Stimulated activated CD4-positive, alpha-beta T cell treated with anti-CD3 and anti-CD28 coated beads, Interleukin-15, amount 100 ng/mL, for 24 hours (primary cell): ENCODE data around the gene KRTAP1-3.
"Not testable (repeated sequence)": the region's sequence is repeated elsewhere in the genome, so short reads cannot be mapped to it uniquely, and the experiment has no call there.

Source experiments
- DNase-seq: peaks from one replicate; pipeline ENCODE4 v3.0.0-alpha.2; 2020

Gene KRTAP1-3

GRCh38 chr17:41034346-41034935, at the start of gene KRTAP1-3:
Gene KRTAP1-3 (minus strand): TSS chr17:41034874. CDS start chr17:41034821, 53 bp downstream.
- DNase-seq: not testable (repeated sequence)

DNA sequence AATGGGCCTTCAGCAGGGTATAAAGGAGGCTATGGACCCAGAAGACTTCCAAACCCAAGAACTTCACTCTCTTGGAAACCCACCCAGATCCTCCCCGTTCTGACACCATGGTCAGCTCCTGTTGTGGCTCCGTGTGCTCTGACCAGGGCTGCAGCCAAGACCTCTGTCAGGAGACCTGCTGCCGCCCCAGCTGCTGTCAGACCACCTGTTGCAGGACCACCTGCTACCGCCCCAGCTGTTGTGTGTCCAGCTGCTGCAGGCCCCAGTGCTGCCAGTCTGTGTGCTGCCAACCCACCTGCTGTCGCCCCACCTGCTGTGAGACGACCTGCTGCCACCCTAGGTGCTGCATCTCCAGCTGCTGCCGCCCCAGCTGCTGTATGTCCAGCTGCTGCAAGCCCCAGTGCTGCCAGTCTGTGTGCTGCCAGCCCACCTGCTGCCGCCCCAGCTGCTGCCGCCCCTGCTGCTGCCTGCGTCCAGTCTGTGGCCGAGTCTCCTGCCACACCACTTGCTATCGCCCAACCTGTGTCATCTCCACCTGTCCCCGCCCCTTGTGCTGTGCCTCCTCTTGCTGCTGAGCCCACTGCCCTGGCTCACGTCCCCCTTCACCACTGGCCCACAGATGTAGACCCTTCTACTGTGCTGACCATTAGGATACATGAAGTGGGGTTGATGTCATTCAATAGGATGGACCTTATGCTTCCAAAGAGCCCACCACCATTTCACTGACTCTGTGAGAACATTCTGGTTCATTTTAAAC, 49.6 kb upstream of the KRTAP1-3 start, which contains the start of gene KRTAP4-7:
TSS of gene KRTAP4-7 (plus strand) at position 51 of the 757 bp plus-strand sequence. CDS start at position 108, 57 bp downstream.
- DNase-seq: not testable (repeated sequence)

DNA sequence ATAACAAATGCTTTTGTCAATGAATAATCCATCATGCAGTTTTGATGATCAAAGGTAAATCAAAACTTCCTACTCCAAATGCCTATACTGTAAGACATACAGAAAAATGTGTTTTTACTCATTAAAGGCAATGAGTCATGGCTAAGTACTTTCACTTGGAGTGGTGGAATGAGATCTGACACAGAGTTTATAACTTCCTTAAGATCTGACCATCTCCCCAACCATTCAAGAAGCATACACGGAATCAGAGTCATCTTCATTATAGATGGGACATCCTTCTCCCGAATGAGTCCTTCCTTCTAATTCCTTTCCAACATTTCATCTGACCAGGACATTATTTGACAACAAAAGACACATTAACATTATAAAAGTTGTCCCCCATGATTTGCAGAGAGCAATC, 48.8 kb upstream of the KRTAP1-3 start:
- DNase-seq: not testable (repeated sequence)

GRCh38 chr17:41082626-41083025, 48.0 kb upstream of the KRTAP1-3 start:
- DNase-seq: no peak

DNA sequence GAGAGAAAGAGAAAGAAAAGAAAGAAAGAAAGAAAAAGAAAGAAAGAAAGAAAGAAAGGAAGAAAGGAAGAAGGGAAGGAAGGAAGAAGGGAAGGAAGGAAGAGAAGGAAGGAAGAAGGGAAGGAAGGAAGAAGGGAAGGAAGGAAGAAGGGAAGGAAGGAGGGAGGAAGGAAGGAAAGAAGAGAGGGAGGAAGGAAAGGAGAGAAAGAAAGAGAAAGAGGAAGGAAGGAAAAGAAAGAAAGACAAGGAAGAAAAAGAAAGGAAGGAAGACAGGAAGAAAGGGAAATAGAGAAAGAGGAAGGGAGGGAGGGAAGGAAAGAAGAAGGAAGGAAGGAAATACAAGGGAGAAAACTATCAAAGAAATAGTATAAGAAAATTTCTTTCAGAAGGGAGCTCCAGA, 42.1 kb upstream of the KRTAP1-3 start:
- no peak for DNase-seq

DNA sequence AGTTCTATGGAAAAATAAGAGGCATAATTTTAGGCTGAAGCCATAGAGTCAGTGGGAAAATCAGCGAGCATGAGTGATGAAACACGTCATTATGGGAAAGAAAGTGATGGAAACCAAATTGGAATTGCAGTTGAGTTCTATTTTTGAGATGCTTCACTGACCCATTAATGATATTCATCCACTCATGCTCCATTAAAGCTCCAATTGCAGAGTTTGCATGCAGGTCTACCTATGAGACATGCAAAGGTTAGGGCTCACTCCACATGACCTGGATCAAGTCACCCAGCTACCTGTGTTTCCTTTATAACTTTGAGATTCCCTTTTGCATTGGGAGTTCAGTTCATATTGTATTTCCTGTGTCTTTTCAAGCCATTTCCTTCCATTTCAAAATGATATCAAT, 39.0 kb upstream of the KRTAP1-3 start:
- DNase-seq: no peak

- DNase-seq: no peak
These were observed 37.1 kb upstream of the KRTAP1-3 start for GRCh38 chr17:41071606-41072360.

- no peak for DNase-seq
These were observed 34.4 kb upstream of the KRTAP1-3 start for GRCh38 chr17:41069031-41069430.

- DNase-seq: no peak
These were observed 32.6 kb upstream of the KRTAP1-3 start for GRCh38 chr17:41067281-41067680.

DNA sequence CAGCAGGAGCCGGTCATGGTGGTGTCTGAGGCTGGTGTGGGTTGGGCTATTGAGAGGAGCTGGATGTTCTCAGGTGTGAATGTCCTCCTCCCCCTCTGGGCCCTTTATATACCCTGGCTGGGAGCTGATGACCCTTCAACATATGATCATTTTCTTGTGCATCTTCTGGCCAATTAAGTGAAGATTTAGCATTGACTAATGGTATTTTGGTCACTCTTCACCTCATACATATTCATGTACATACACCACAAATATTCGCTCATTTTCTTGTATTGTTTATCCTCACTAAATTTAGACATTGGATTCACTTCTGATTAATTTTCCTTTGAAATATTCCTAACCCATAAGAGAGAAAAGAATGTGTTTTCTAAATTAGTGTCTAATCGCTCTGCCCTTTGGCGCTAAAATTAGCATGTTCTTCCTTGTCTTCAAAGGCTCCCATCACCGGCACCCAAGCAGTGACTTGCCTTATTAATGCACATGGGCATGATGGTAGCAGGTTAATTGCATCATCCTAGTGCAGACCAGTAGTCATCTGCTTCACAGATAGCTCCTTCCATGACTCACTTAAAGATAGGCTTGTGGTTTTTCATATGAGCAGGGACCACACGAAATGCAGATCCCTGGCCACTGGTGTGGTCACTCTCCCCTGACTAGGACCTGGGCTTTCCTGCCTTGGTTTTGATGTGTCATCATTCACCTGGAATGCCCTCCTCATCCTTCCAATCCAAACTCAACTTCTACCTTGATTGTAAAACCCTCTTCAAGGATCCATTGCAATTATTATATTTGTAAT, 31.4 kb upstream of the KRTAP1-3 start, which contains the start of gene KRTAP2-4:
TSS of gene KRTAP2-4 (minus strand) at position 51 of the 796 bp plus-strand sequence. CDS start at position 17, 34 bp downstream.
- DNase-seq: no peak

DNA sequence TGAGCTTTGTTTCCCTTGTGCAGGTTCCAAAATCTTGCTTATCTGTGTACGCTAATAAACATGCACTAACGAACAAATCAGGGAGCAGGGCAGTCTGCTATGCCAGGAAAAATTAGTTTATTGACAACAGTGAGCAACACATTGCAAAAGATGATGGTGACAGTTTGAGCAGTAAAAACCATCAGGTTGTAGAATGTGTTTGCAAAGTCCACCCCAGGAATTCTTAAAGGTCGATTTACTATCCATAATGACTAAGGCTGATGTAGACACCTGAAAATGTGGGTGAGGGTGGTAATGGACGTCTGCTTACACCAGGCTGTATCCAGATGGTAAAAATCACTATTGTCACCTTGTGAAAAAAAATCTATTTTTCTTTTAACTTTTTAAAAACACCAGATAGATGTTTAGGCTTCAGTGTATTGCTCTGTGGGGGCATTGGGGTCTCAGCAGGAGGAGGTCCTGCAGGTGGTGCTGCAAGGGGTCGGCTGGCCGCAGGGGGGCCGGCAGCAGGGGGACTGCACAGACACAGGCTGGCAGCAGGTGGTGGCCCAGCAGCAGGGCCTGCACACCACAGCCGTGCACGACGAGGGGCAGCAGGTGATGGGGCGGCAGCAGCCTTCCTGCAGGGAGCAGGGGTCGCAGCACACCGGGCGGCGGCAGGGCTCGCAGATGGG, 30.5 kb upstream of the KRTAP1-3 start:
- not testable (repeated sequence) for DNase-seq

DNA sequence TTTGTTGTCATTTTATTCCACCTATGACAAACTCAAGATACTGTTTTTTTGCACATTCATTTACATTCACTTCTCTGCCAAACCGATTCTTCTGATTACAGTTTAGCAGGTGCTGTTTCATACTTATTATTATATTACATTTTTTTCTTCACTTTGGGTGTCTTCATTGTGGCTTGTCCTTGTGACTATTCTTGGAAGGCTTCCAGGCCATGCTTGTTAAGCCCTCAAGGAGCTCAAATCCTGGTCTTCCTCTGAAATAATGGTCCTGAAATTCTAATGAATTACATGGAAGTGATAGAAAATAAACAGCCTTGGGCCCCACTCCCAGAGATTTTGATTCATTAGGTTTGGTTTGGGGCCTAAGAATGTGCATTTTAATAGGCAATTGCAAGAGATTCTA, 29.6 kb upstream of the KRTAP1-3 start:
- DNase-seq: no peak

DNA sequence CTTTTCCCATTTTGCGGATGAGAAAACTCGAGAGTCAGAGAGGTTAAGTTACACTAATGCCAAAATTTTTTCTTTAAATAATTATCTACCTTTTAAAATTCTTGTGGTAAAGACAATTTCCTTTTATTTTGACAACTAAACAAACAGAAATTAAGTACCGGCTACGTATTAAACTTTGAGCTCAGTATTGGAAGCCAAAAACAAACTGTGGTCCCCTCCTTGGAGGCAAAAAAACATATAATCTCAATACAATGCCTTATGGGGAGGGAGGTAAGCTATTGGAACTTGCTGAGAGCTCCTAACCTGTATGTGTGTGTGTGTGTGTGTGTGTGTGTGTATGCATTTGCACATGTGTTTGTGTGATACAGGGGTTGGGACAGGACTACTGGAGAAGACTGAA, 28.8 kb upstream of the KRTAP1-3 start:
- DNase-seq: no peak

DNA sequence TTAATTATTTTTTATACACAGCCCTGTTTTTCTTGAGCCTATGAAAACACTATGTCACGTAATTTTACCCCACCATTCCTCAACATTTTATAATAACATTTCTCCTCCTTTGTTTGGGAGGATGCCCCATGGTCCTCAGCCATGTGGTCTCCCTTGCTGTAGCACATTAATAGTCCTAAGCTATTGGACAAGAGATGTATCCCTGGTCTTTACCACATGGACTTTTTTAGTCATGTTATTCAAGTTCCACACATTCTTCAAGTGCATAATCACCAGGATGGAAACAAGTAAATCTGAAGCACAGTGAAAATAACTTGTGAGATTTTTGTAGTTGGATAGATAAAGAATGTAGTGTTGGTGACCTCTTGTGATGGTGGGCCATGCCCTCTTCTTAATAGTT, 27.3 kb upstream of the KRTAP1-3 start:
- DNase-seq: no peak

- no peak for DNase-seq
These were observed 25.5 kb upstream of the KRTAP1-3 start, which contains the start of gene KRTAP2-3 for GRCh38 chr17:41060052-41060604. Gene KRTAP2-3 (minus strand): TSS chr17:41060114. CDS start chr17:41060050, 64 bp downstream.

GRCh38 chr17:41059276-41060051, 24.8 kb upstream of the KRTAP1-3 start:
- DNase-seq: not testable (repeated sequence)

DNA sequence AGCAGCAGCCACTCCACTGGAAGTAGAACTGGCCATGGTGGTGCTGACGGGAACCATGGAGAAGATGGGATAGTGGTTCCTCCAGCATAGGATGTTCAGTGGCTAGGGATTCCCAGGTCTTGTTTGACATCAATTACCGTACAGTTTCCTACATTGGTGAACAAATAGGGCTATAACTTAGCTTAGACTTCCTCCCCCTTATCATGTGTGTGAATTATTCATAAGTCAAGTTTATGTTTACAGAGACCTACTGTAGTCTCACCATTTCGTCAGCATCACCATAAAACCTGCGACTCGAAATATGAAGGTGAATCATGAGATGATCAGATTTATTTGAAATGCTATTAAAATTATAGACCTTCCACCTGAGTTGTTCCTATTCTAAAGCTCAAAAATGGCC, 24.1 kb upstream of the KRTAP1-3 start:
- no peak for DNase-seq

- no peak for DNase-seq
These were observed 22.9 kb upstream of the KRTAP1-3 start for GRCh38 chr17:41057547-41057946.

DNA sequence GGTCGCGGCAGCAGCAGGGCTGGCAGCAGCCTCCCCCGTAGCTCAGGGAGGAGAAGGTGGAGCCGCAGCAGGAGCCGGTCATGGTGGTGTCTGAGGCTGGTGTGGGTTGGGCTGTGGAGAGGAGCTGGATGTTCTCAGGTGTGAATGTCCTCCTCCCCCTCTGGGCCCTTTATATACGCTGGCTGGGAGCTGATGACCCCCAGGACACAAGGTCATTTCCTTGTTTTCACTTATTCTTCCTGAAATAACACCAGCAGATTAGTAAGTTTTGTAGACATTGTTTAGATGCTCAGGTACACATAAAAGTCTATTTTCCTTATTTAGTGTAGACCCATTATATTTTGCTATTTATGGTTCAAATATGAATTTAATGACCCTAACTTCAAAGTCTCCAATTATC, 20.5 kb upstream of the KRTAP1-3 start, which contains the start of gene KRTAP2-2:
TSS of gene KRTAP2-2 (minus strand) at position 101 of the 400 bp plus-strand sequence. CDS start at position 82, 19 bp downstream.
- DNase-seq: not testable (repeated sequence)

DNA sequence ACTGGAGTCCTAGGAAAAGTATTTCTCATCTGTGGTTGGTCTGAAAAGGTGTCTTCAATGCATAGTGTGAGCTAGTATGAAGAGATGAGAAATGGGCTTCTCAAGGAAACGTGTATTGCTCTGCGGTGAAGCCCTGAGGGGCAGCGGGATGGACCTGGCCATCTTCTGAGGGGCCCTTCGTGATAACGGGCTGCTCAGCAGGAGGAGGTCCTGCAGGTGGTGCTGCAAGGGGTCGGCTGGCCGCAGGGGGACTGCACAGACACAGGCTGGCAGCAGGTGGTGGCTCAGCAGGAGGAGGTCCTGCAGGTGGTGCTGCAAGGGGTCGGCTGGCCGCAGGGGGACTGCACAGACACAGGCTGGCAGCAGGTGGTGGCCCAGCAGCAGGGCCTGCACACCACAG, 19.9 kb upstream of the KRTAP1-3 start:
- not testable (repeated sequence) for DNase-seq

GRCh38 chr17:41054025-41054424, 19.4 kb upstream of the KRTAP1-3 start:
- no peak for DNase-seq
